Coronary artery (tissue), 2 donors: ENCODE data around the gene ZNF24.

Experiments
- DNase-seq: peaks from one replicate; pipeline ENCODE4 v3.0.0-alpha.2; 2017; ENCODE audit warnings: low spot score
- H3K27ac ChIP-seq, 2 donors: fragments of 200-600 bp; sonication (generic); one replicate each; pipeline ENCODE4 v1.5.1; 2016 to 2019
- H3K4me3 ChIP-seq: fragments of 200-600 bp; sonication (generic); 2 replicates; pipeline ENCODE4 v1.5.1; 2016; ENCODE audit warnings: mild to moderate bottlenecking, moderate library complexity
- CTCF ChIP-seq: fragments of 200-600 bp; sonication (generic); IDR thresholded peaks from one replicate; pipeline ENCODE4 v1.5.1; 2019; ENCODE audit warnings: antibody characterized with exemption

ZNF24 gene

GRCh38 chr18:35361570-35362321 is 17.5 kb upstream of the ZNF24 start:
- TF ChIP-seq CTCF, result no peak
- no peak for DNase-seq
- Histone ChIP-seq H3K27ac (no peak overlapping the region), H3K4me3 (no peak overlapping the region)

GRCh38 chr18:35355140-35355618 is 11.0 kb upstream of the ZNF24 start:
- H3K4me3 ChIP-seq, result peak overlapping the region; percentile 19
- peak; percentile 82 for DNase-seq
- peak overlapping the region in 1 of 2 donors; percentile 25 for H3K27ac ChIP-seq
- TF ChIP-seq CTCF, result peak; percentile 64

- no peak for DNase-seq
- Histone ChIP-seq H3K4me3 (no peak overlapping the region), H3K27ac (no peak overlapping the region)
- TF ChIP-seq CTCF, result no peak
Observed at GRCh38 chr18:35352778-35353177, 8.6 kb upstream of the ZNF24 start.

- no peak for TF ChIP-seq CTCF
- DNase-seq, result no peak
- Histone ChIP-seq H3K27ac (no peak overlapping the region), H3K4me3 (no peak overlapping the region)
Observed at GRCh38 chr18:35352283-35352682, 8.1 kb upstream of the ZNF24 start.

- DNase-seq, result no peak
- no peak for TF ChIP-seq CTCF
Observed at GRCh38 chr18:35348001-35348400, 3.8 kb upstream of the ZNF24 start.

GRCh38 chr18:35345950-35346349 is 1.7 kb upstream of the ZNF24 start:
- no peak for TF ChIP-seq CTCF
- Histone ChIP-seq H3K4me3 (no peak overlapping the region), H3K27ac (no peak overlapping the region)
- no peak for DNase-seq

More at GRCh38 chr18:35348001-35348400, 3.8 kb upstream of the ZNF24 start:
- H3K27ac ChIP-seq, result no peak overlapping the region
- H3K4me3 ChIP-seq, result no peak overlapping the region

- H3K27ac ChIP-seq, result peak overlapping the region; percentile 10 to 46
- no peak for TF ChIP-seq CTCF
- no peak overlapping the region for H3K4me3 ChIP-seq
- no peak for DNase-seq
Observed at GRCh38 chr18:35345460-35345921, 1.3 kb upstream of the ZNF24 start.
